ENCODE results near the gene RAB11FIP2. TPM values are rescaled to one million over a fixed set of nuclear protein-coding genes. Genes with fewer than 3 reads are reported as not detected.

RAB11FIP2 gene
- total RNA-seq, 5 donors from 2014 or later (not counting 1 experiment from before 2014, with no cell fraction given) = 16.5 to 36.6 (median 20.4) TPM

DNA sequence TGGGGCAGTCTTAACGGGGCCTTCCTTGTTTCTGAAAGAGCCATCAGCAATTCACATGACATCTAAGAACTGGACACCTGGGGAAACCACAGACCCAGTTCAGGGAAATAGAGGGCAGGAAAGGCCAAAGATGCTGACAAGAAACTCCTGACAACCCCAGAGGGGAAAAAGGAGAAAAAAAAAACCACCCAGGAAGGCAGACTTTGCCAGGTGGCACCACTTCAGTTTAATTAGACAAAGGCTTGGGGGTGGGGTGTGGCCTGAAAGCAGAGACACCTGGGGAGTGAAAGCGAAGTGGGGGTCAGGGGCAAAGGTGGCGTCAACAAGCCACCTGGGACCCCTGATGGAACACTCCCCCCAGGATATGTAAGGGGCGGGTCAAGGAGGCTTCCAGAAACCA lies 53.6 kb downstream of the RAB11FIP2 start:
- H3K4me1 ChIP-seq (ENCODE audit: control insufficient read depth in 1 of 2, extremely low read depth in 1 of 2, insufficient read depth in 2 of 2, low read length in 2 of 2) = no peaks in the 10 kb centered on the region
- Mint-ChIP-seq H3K9me3 (peaks cover under 1 to 6% (median 1%) of the 10 kb centered on the region in 3 donors), H3K27me3 (no peaks in the 10 kb centered on the region), H3K4me1 (no peaks in the 10 kb centered on the region), H3K27ac (no peak overlapping the region), H3K36me3 (peaks cover 31% of the 10 kb centered on the region), H3K4me3 (no peak overlapping the region)
- no peaks in the 10 kb centered on the region for H3K27me3 ChIP-seq (replicated peaks in 1 of 2; ENCODE audit: control insufficient read depth in 2 of 2, extremely low read depth in 1 of 2, insufficient read depth in 2 of 2, low read length in 1 of 2)
- no peak for DNase-seq
- no peak overlapping the region for H3K27ac ChIP-seq (ENCODE audit: low read length)
- ChIA-PET CTCF (no interaction called here), POLR2A (no interaction called here)
- H3K9me3 ChIP-seq = no peaks in the 10 kb centered on the region
- WGBS (ENCODE audit: insufficient coverage) = 100% methylated on average over 1 of the region's 4 CpGs
- ATAC-seq (replicated peaks in 1 of 4) = no peak
- H3K4me3 ChIP-seq (ENCODE audit: control insufficient read depth in 1 of 2, extremely low read depth in 1 of 2, low read length in 1 of 2) = no peak overlapping the region
- no peaks in the 10 kb centered on the region for H3K36me3 ChIP-seq (ENCODE audit: control insufficient read depth in 2 of 2, extremely low read depth in 1 of 2, insufficient read depth in 1 of 2, low read length in 1 of 2)

DNA sequence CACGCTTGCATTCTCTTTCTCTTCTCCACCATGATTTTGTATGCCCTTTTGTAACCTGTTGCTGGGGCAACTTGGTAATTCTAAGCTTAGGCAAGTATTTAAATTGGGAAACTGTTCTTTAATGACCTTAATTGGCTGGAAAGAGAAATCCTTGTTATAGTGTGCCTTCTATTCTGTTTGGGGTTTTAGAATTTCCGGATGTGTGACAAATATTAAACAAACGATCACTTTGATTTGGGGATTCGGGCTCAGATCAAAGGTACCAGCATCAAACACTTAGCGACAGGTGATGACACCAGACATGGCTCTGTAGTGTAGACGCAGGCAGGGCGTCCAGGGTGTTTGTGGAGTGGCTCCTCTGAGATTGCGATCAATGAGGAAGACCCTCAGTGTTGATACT lies 55.0 kb downstream of the RAB11FIP2 start:
- no peak overlapping the region for H3K27ac ChIP-seq (ENCODE audit: low read length)
- no peak overlapping the region for H3K4me3 ChIP-seq (ENCODE audit: control insufficient read depth in 1 of 2, extremely low read depth in 1 of 2, low read length in 1 of 2)
- no peaks in the 10 kb centered on the region for H3K9me3 ChIP-seq
- no peaks in the 10 kb centered on the region for H3K27me3 ChIP-seq (replicated peaks in 1 of 2; ENCODE audit: control insufficient read depth in 2 of 2, extremely low read depth in 1 of 2, insufficient read depth in 2 of 2, low read length in 1 of 2)
- POLR2A ChIA-PET = no interaction called here
- H3K4me3 Mint-ChIP-seq = no peak overlapping the region
- H3K9me3 Mint-ChIP-seq = peaks cover 7 to 15% (median 11%) of the 10 kb centered on the region in 3 donors
- peaks cover 22% of the 10 kb centered on the region for H3K36me3 Mint-ChIP-seq
- H3K36me3 ChIP-seq (ENCODE audit: control insufficient read depth in 2 of 2, extremely low read depth in 1 of 2, insufficient read depth in 1 of 2, low read length in 1 of 2) = no peaks in the 10 kb centered on the region
- ATAC-seq (replicated peaks in 1 of 4) (no peak), DNase-seq (no peak)
- no peaks in the 10 kb centered on the region for H3K27me3 Mint-ChIP-seq
- no peaks in the 10 kb centered on the region for H3K4me1 Mint-ChIP-seq
- H3K27ac Mint-ChIP-seq = no peak overlapping the region
- 97% methylated on average over 6 of the region's 8 CpGs for WGBS (ENCODE audit: insufficient coverage)
- CTCF ChIA-PET = no interaction called here
- no peaks in the 10 kb centered on the region for H3K4me1 ChIP-seq (ENCODE audit: control insufficient read depth in 1 of 2, extremely low read depth in 1 of 2, insufficient read depth in 2 of 2, low read length in 2 of 2)

DNA sequence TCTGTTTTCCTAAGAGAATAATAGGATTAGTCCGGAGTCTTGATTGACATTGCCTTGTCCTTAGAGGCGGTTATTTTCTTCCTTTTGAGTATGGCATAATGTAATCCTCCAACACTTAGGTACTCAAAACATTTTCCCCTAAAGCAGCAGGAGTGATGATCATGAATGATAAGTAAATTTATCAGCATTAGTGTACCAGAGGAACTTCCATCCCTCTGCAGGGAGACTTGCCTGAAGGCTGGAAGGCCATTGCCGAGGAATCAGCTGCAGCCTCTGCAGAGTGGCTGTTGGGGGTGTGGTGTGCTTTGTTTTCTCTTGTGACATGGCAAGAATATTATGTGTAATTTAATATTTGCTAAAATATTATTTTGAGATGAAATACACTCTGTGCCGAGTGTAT lies 56.8 kb downstream of the RAB11FIP2 start:
- H3K9me3 ChIP-seq = no peaks in the 10 kb centered on the region
- no peak overlapping the region for H3K4me3 Mint-ChIP-seq
- H3K27ac Mint-ChIP-seq = no peak overlapping the region
- H3K27me3 ChIP-seq (replicated peaks in 1 of 2; ENCODE audit: control insufficient read depth in 2 of 2, extremely low read depth in 1 of 2, insufficient read depth in 2 of 2, low read length in 1 of 2) = no peaks in the 10 kb centered on the region
- DNase-seq (no peak), ATAC-seq (replicated peaks in 1 of 4) (no peak)
- peaks cover 0 to 2% of the 10 kb centered on the region in 2 donors for H3K27me3 Mint-ChIP-seq
- no peak overlapping the region for H3K4me3 ChIP-seq (ENCODE audit: control insufficient read depth in 1 of 2, extremely low read depth in 1 of 2, low read length in 1 of 2)
- H3K36me3 ChIP-seq (ENCODE audit: control insufficient read depth in 2 of 2, extremely low read depth in 1 of 2, insufficient read depth in 1 of 2, low read length in 1 of 2) = no peaks in the 10 kb centered on the region
- no peaks in the 10 kb centered on the region for H3K4me1 ChIP-seq (ENCODE audit: control insufficient read depth in 1 of 2, extremely low read depth in 1 of 2, insufficient read depth in 2 of 2, low read length in 2 of 2)
- no peaks in the 10 kb centered on the region for H3K4me1 Mint-ChIP-seq
- WGBS (ENCODE audit: insufficient coverage) = 100% methylated on average over 1 of the region's 4 CpGs
- no peak overlapping the region for H3K27ac ChIP-seq (ENCODE audit: low read length)
- ChIA-PET POLR2A (interaction anchor here in 1 of 2 donors (0.9 kb wide), 1 partner anchor 8 kb away, joined by 3 read pairs; no protein-coding TSS in a partner anchor), CTCF (no interaction called here)
- peaks cover 7% of the 10 kb centered on the region for H3K36me3 Mint-ChIP-seq
- H3K9me3 Mint-ChIP-seq = peaks cover 15 to 22% (median 21%) of the 10 kb centered on the region in 3 donors

DNA sequence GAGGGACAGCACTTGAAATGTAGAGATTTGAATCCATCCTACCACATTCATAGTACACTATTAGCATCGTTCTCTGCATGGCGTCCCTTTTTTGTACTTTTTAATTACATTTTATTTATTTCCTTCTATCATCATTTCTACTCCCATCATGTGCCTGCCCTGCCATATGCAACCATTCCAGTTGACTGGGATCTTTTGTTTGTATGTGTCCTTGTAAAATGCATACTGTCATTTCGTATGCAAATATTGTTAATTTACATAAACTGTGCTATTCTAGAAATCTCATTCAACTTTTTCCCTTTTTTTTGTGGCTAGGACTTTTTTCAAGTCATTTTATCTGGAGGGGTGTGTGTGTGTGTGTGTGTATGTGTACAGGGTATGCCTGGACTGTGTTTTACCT lies 57.9 kb downstream of the RAB11FIP2 start:
- no CpG with 5 or more reads among the region's 3 CpGs for WGBS (ENCODE audit: insufficient coverage)
- Mint-ChIP-seq H3K27ac (no peak overlapping the region), H3K27me3 (peaks cover under 1 to 2% of the 10 kb centered on the region in 2 donors), H3K4me3 (no peak overlapping the region), H3K36me3 (peaks cover 5% of the 10 kb centered on the region), H3K4me1 (no peaks in the 10 kb centered on the region), H3K9me3 (peaks cover 15 to 22% (median 21%) of the 10 kb centered on the region in 3 donors)
- no peaks in the 10 kb centered on the region for H3K9me3 ChIP-seq
- DNase-seq (no peak), ATAC-seq (replicated peaks in 1 of 4) (no peak)
- H3K27me3 ChIP-seq (replicated peaks in 1 of 2; ENCODE audit: control insufficient read depth in 2 of 2, extremely low read depth in 1 of 2, insufficient read depth in 2 of 2, low read length in 1 of 2) = no peaks in the 10 kb centered on the region
- H3K4me1 ChIP-seq (ENCODE audit: control insufficient read depth in 1 of 2, extremely low read depth in 1 of 2, insufficient read depth in 2 of 2, low read length in 2 of 2) = no peaks in the 10 kb centered on the region
- POLR2A ChIA-PET = no interaction called here
- CTCF ChIA-PET = no interaction called here
- H3K4me3 ChIP-seq (ENCODE audit: control insufficient read depth in 1 of 2, extremely low read depth in 1 of 2, low read length in 1 of 2) = no peak overlapping the region
- H3K36me3 ChIP-seq (ENCODE audit: control insufficient read depth in 2 of 2, extremely low read depth in 1 of 2, insufficient read depth in 1 of 2, low read length in 1 of 2) = no peaks in the 10 kb centered on the region
- no peak overlapping the region for H3K27ac ChIP-seq (ENCODE audit: low read length)

DNA sequence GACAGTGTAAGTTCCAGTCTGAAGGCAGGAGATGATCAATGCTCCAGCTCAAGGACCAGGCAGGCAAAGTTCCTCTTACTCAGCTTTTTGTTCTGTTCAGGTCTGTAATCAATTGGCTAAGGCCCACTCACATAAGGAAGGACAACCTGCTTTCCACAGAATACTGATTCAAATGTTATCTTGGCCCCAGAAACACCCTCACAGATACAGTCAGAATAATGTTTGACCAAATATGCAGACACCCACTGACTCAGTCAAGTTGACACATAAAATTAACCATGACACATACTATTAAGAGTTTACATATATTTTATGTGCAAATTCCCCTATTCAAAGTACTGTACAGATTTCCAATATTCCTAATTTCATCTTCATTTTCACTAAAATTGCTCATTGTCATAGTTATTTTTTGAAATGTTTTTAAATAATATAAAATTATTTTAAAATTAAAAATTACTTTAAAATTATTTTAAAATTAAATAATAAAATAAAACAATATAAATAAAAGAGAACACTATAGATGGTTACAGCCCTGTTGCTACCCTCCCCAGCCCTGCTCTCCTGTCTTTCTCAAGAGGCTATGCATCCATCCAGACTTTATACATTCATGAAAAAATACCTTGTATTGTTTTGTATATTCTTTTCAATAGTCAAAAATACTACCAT lies 59.4 kb downstream of the RAB11FIP2 start:
- Histone ChIP-seq H3K36me3 (ENCODE audit: control insufficient read depth in 2 of 2, extremely low read depth in 1 of 2, insufficient read depth in 1 of 2, low read length in 1 of 2) (no peaks in the 10 kb centered on the region), H3K27me3 (replicated peaks in 1 of 2; ENCODE audit: control insufficient read depth in 2 of 2, extremely low read depth in 1 of 2, insufficient read depth in 2 of 2, low read length in 1 of 2) (no peaks in the 10 kb centered on the region), H3K27ac (ENCODE audit: low read length) (no peak overlapping the region), H3K9me3 (no peaks in the 10 kb centered on the region), H3K4me3 (ENCODE audit: control insufficient read depth in 1 of 2, extremely low read depth in 1 of 2, low read length in 1 of 2) (no peak overlapping the region), H3K4me1 (ENCODE audit: control insufficient read depth in 1 of 2, extremely low read depth in 1 of 2, insufficient read depth in 2 of 2, low read length in 2 of 2) (no peaks in the 10 kb centered on the region)
- ATAC-seq (replicated peaks in 1 of 4) (no peak), DNase-seq (no peak)
- H3K9me3 Mint-ChIP-seq = peaks cover 18 to 22% (median 21%) of the 10 kb centered on the region in 3 donors
- no peaks in the 10 kb centered on the region for H3K4me1 Mint-ChIP-seq
- POLR2A ChIA-PET = no interaction called here
- CTCF ChIA-PET = no interaction called here
- peaks cover 4 to 5% of the 10 kb centered on the region in 2 donors for H3K27me3 Mint-ChIP-seq
- peaks cover under 1% of the 10 kb centered on the region for H3K36me3 Mint-ChIP-seq
- no peak overlapping the region for H3K27ac Mint-ChIP-seq
- H3K4me3 Mint-ChIP-seq = no peak overlapping the region

DNA sequence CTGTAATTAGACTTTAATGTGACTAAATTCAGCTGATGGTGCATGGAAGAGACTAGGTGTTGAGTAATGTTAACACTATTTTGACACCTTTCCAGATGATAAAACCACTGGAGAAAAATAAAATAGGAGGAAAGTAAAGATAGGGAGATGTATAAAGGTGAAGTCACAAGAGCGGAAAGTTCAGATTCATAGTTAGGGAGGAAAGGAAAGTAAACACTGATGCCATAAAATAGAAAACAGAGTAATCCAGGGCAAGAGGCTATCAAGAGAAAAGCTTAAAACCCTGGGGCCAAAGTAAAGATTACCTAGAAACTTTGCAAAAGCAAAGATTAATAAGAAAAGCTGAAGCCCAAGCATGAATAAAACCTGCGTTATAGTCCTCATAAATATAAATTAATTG lies 62.8 kb downstream of the RAB11FIP2 start:
- no peak overlapping the region for H3K4me3 ChIP-seq (ENCODE audit: control insufficient read depth in 1 of 2, extremely low read depth in 1 of 2, low read length in 1 of 2)
- no peak overlapping the region for H3K27ac Mint-ChIP-seq
- H3K36me3 ChIP-seq (ENCODE audit: control insufficient read depth in 2 of 2, extremely low read depth in 1 of 2, insufficient read depth in 1 of 2, low read length in 1 of 2) = no peaks in the 10 kb centered on the region
- no peaks in the 10 kb centered on the region for H3K4me1 ChIP-seq (ENCODE audit: control insufficient read depth in 1 of 2, extremely low read depth in 1 of 2, insufficient read depth in 2 of 2, low read length in 2 of 2)
- no peaks in the 10 kb centered on the region for H3K9me3 ChIP-seq
- peaks cover 4 to 5% of the 10 kb centered on the region in 2 donors for H3K27me3 Mint-ChIP-seq
- WGBS (ENCODE audit: insufficient coverage) = 89% methylated on average over 1 of the region's 2 CpGs
- H3K27ac ChIP-seq (ENCODE audit: low read length) = no peak overlapping the region
- DNase-seq (no peak), ATAC-seq (replicated peaks in 1 of 4) (no peak)
- CTCF ChIA-PET = no interaction called here
- POLR2A ChIA-PET = no interaction called here
- H3K27me3 ChIP-seq (replicated peaks in 1 of 2; ENCODE audit: control insufficient read depth in 2 of 2, extremely low read depth in 1 of 2, insufficient read depth in 2 of 2, low read length in 1 of 2) = peaks cover 0 to 2% of the 10 kb centered on the region in 2 experiments
- H3K4me1 Mint-ChIP-seq = no peaks in the 10 kb centered on the region
- H3K36me3 Mint-ChIP-seq = no peaks in the 10 kb centered on the region
- H3K9me3 Mint-ChIP-seq = peaks cover 14 to 22% (median 21%) of the 10 kb centered on the region in 3 donors
- no peak overlapping the region for H3K4me3 Mint-ChIP-seq

All from T-cell (primary cell).